GM19240 (cell line): Measurements from ENCODE around the gene HIC1.

Experiments
- DNase-seq: peaks from one replicate; pipeline ENCODE4 v3.0.0; 2011; ENCODE audit warnings: low spot score; ENCODE audit not compliant: insufficient read length

HIC1 gene

DNA sequence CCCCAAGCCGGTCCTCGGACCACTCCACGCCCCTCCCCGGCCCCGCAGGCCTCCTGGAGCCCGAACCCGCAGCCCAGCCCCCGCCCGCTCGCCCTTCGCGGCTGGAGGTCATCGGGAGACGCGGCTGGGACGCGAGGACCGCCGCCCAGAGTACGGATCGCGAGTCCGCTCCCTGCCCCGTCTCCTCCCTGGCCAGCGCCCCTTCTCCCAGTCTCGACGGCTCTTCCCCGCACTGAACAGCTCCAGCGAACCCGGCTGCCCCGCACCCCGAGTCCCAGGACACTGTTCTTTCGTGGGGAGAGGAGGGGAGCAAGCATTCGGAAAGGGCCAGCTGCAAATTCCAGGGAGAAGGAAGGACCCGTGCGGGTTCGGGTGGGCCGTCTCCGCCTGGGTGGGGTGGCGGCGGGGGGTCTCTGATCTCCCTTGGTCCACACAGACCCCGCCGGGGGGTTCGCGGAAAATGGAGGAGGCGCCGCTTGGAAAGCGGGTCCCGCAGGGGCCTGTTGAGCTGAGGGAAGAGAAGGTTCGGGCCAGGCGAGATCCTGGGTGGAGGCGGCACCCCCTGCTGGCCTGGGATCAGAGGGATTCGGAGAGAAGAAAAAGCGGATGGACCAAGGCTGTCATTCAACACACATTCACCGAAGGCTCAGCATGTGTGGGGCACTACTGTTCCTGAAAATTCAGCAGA, 29.1 kb upstream of the HIC1 start:
- DNase-seq = no peak

DNA sequence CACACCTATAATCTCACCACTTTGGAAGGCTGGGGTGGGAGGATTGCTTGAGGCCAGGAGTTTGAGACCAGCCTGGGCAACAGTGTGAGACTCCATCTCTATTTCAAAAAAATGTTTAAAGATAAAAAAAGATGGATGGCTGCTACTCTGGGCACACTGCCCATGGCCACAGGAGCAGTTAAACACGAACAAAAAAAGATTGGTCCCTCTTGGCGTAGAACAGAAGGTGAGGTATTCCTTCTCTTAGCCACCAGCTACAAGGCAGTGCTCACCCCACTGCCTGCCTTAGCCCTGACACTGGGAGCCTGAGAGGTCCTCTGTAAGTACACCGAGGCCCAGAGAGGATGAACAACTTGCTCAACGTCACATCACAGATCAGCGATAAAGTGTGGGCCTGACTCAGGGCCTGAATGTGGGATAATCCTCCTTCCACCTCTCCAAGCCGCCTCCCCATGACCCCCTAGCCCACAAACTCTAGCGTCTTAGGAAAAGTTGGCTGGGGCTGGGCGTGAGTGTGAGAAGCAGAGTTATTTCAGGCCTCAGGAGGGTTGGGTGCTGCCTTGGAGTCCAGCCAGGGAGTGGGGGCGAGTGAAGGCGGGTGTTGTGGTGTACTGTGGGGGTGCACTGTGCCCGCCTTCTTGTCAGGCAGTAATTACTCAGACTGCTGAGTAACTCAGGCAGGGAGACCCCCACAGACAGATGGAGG, 27.2 kb upstream of the HIC1 start:
- no peak for DNase-seq

DNA sequence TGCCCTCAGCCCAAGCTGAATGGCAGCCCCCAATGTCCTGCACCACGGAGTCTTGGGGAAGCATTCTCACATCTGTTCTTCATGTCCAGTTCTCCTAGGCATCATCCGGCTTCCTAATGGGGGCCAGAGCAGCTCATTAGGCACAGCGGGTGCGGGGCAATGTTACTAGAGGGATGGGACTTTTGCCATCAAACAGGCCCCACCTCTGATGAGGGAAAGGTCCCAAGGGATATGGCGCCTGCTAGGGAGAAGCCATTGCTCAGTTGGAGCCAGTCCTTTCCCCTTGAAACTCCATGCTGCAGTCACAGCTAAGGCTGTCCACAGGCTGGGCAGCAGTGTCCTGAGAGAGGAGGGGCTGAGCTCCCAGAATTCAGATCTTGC, 26.7 kb upstream of the HIC1 start:
- no peak for DNase-seq

GRCh38 chr17:2028737-2029136, 26.2 kb upstream of the HIC1 start:
- DNase-seq = no peak

- peak; percentile 95 for DNase-seq
Observed at GRCh38 chr17:2029911-2030778, 24.8 kb upstream of the HIC1 start, which contains the start of gene DPH1. DPH1 (plus strand) TSS chr17:2030153; CDS start chr17:2030170, 17 bp downstream.

- DNase-seq = no peak
Observed at GRCh38 chr17:2030779-2031163, 24.1 kb upstream of the HIC1 start.

DNA sequence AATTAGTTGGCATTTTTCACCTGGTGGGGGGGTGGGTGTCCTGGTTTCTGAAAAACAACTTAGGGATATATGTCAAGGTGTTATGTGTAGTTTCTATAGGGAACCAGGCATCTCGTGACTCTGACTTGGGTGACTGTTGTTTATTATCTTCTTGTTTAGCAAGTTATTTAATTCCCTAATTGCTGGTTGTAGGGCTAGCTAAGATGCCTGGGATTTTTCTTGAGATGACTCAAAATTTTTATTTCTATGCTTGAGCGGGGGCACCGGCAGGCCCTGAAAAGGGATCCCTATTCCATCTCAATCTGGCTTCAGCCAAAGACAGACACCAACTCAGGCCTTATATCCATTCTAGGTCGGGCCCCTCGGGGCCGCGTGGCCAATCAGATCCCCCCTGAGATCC, 21.8 kb upstream of the HIC1 start:
- no peak for DNase-seq

DNA sequence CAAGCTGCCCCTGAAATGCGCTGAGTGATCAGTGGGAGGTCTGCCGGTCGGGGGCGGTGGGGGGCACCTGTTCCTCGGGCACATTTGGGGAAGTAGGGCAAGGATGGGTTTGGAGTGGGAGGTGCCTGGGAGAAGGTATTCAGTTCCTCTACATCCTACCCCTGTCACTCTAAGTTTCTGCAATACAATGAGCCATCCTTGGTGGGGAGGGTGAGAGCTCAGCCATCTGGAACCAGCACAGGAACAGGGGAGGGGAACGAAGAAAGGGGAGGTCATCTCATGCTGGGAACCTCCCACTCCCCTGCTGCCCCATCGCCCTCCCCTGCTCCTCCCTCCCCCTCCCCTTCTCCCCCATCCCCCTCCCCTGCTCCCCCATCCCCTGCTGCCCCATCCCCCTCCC, 20.7 kb upstream of the HIC1 start:
- DNase-seq = no peak

GRCh38 chr17:2034806-2035540, 19.9 kb upstream of the HIC1 start:
- DNase-seq = no peak

- DNase-seq = no peak
Observed at GRCh38 chr17:2035541-2036488, 19.1 kb upstream of the HIC1 start.

DNA sequence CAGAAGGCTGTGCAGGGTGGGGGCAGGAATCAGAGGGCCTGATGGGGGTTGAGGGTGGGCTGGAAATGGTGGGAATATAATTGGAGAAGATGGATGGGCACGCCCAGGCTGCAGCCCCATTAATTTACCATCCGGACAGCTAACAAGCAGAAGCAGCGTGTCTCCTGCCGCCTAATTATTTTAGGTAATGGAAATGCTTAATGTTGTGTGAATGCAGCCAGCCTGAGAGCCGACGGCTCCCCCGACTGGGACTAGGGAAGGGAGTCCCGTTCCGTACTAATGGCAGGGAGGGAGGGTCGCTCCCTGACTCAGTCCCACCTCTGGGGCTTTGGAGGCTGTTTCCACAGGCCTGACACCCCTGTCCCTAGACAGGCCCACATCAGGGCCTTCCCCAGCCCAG, 17.7 kb upstream of the HIC1 start:
- DNase-seq = no peak

GRCh38 chr17:2040219-2040827, 14.6 kb upstream of the HIC1 start:
- no peak for DNase-seq

GRCh38 chr17:2040942-2041560, 13.9 kb upstream of the HIC1 start:
- no peak for DNase-seq

- peak; percentile 92 for DNase-seq
Observed at GRCh38 chr17:2041561-2042389, 13.1 kb upstream of the HIC1 start, which contains the start of gene OVCA2. OVCA2 (plus strand) TSS chr17:2042022; CDS start chr17:2042048, 26 bp downstream.

DNA sequence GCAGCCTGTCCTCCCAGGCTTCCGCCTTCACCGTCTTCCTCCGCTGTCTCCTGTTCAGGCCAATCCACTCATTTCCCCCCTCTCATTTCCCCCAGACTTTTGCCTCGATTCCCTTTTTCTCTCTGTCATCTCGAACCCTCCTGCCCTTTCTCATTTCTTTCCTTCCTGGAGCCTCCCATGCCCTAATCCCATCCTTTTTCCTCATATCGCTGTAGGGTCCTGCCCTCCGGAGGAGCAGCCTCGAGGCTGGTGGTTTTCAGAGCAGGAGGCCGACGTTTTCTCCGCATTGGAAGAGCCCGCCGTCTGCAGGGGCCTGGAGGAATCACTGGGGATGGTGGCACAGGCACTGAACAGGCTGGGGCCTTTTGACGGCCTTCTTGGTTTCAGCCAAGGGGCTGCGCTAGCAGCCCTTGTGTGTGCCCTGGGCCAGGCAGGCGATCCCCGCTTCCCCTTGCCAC, 12.5 kb upstream of the HIC1 start:
- no peak for DNase-seq

DNA sequence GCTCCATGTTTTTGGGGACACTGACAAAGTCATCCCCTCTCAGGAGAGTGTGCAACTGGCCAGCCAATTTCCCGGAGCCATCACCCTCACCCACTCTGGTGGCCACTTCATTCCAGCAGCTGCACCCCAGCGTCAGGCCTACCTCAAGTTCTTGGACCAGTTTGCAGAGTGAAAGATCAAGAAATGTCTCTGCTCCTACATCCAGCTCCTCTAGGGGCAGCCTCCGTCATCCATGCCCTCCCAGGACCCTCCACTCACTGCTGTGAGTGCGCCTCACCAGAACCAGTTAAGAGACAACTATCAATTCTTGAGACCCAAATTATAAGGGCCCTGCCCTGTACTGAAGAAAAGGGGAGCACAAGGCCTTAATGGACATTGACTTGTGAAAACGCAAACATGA, 12.0 kb upstream of the HIC1 start:
- DNase-seq = no peak

GRCh38 chr17:2043785-2044184, 11.1 kb upstream of the HIC1 start:
- no peak for DNase-seq

GRCh38 chr17:2044263-2044894, 10.5 kb upstream of the HIC1 start:
- DNase-seq = no peak
